ENCODE results near the gene CYB5R2.

CYB5R2 gene

GRCh38 chr11:7690648-7691047 is 17.3 kb upstream of the CYB5R2 start:
- Histone ChIP-seq H4K20me1 (ENCODE audit: insufficient read depth, low read length) (no peaks in the 10 kb centered on the region), H3K36me3 (replicated peaks; ENCODE audit: low read depth, low read length) (no peaks in the 10 kb centered on the region), H3K9ac (ENCODE audit: low read length) (no peak overlapping the region), H2AFZ (ENCODE audit: low read depth, low read length) (no peak overlapping the region), H3K4me3 (ENCODE audit: low read length) (no peak overlapping the region), H3K27me3 (ENCODE audit: low read depth, low read length) (no peaks in the 10 kb centered on the region; the same call in 1 of the 2 replicates), H3K4me2 (ENCODE audit: low read length) (no peak overlapping the region), H3K79me2 (ENCODE audit: low read length) (no peaks in the 10 kb centered on the region), H3K27ac (ENCODE audit: low read length) (no peak overlapping the region), H3K9me3 (ENCODE audit: insufficient read depth, low read length) (no peaks in the 10 kb centered on the region), H3K4me1 (ENCODE audit: low read length) (peaks cover 50% of the 10 kb centered on the region)
- TF ChIP-seq EZH2phosphoT487 (IDR thresholded peaks at IDR 0.05; ENCODE audit: low read depth) (no peak), CTCF (IDR thresholded peaks at IDR 0.05; ENCODE audit: low read depth, low read length) (peak; percentile 44)

GRCh38 chr11:7689239-7689638 is 15.9 kb upstream of the CYB5R2 start:
- no peaks in the 10 kb centered on the region for H3K79me2 ChIP-seq (ENCODE audit: low read length)
- H3K9me3 ChIP-seq (ENCODE audit: insufficient read depth, low read length): no peaks in the 10 kb centered on the region
- no peak overlapping the region for H2AFZ ChIP-seq (ENCODE audit: low read depth, low read length)
- TF ChIP-seq CTCF (IDR thresholded peaks at IDR 0.05; ENCODE audit: low read depth, low read length): no peak
- no peak for TF ChIP-seq EZH2phosphoT487 (IDR thresholded peaks at IDR 0.05; ENCODE audit: low read depth)
- no peaks in the 10 kb centered on the region for H4K20me1 ChIP-seq (ENCODE audit: insufficient read depth, low read length)
- no peak overlapping the region for H3K9ac ChIP-seq (ENCODE audit: low read length)
- no peak overlapping the region for H3K27ac ChIP-seq (ENCODE audit: low read length)
- H3K27me3 ChIP-seq (ENCODE audit: low read depth, low read length): peaks cover 2% of the 10 kb centered on the region; the same call in 1 of the 2 replicates
- no peak overlapping the region for H3K4me2 ChIP-seq (ENCODE audit: low read length)
- H3K4me3 ChIP-seq (ENCODE audit: low read length): no peak overlapping the region
- no peaks in the 10 kb centered on the region for H3K36me3 ChIP-seq (replicated peaks; ENCODE audit: low read depth, low read length)
- peaks cover 44% of the 10 kb centered on the region for H3K4me1 ChIP-seq (ENCODE audit: low read length)

GRCh38 chr11:7688238-7688826 is 15.0 kb upstream of the CYB5R2 start:
- no peak overlapping the region for H3K4me3 ChIP-seq (ENCODE audit: low read length)
- H3K9ac ChIP-seq (ENCODE audit: low read length): no peak overlapping the region; the same call in 1 of the 2 replicates
- no peaks in the 10 kb centered on the region for H4K20me1 ChIP-seq (ENCODE audit: insufficient read depth, low read length)
- H3K4me2 ChIP-seq (ENCODE audit: low read length): no peak overlapping the region
- peaks cover 36% of the 10 kb centered on the region for H3K4me1 ChIP-seq (ENCODE audit: low read length)
- H3K27me3 ChIP-seq (ENCODE audit: low read depth, low read length): peaks cover 2% of the 10 kb centered on the region; the same call in 1 of the 2 replicates
- no peaks in the 10 kb centered on the region for H3K79me2 ChIP-seq (ENCODE audit: low read length)
- peak overlapping the region; percentile 42 for H2AFZ ChIP-seq (ENCODE audit: low read depth, low read length)
- H3K9me3 ChIP-seq (ENCODE audit: insufficient read depth, low read length): no peaks in the 10 kb centered on the region
- no peak overlapping the region for H3K27ac ChIP-seq (ENCODE audit: low read length)
- no peak for TF ChIP-seq EZH2phosphoT487 (IDR thresholded peaks at IDR 0.05; ENCODE audit: low read depth)
- TF ChIP-seq CTCF (IDR thresholded peaks at IDR 0.05; ENCODE audit: low read depth, low read length): peak; percentile 84
- no peaks in the 10 kb centered on the region for H3K36me3 ChIP-seq (replicated peaks; ENCODE audit: low read depth, low read length)

- Histone ChIP-seq H3K79me2 (ENCODE audit: low read length) (no peaks in the 10 kb centered on the region), H3K9ac (ENCODE audit: low read length) (no peak overlapping the region), H3K4me1 (ENCODE audit: low read length) (peaks cover 26% of the 10 kb centered on the region), H4K20me1 (ENCODE audit: insufficient read depth, low read length) (no peaks in the 10 kb centered on the region), H3K27ac (ENCODE audit: low read length) (no peak overlapping the region), H3K4me3 (ENCODE audit: low read length) (no peak overlapping the region), H3K36me3 (replicated peaks; ENCODE audit: low read depth, low read length) (no peaks in the 10 kb centered on the region), H3K27me3 (ENCODE audit: low read depth, low read length) (peaks cover 2% of the 10 kb centered on the region; the same call in 1 of the 2 replicates), H2AFZ (ENCODE audit: low read depth, low read length) (no peak overlapping the region), H3K9me3 (ENCODE audit: insufficient read depth, low read length) (no peaks in the 10 kb centered on the region), H3K4me2 (ENCODE audit: low read length) (no peak overlapping the region)
- no peak for TF ChIP-seq EZH2phosphoT487 (IDR thresholded peaks at IDR 0.05; ENCODE audit: low read depth)
- no peak for TF ChIP-seq CTCF (IDR thresholded peaks at IDR 0.05; ENCODE audit: low read depth, low read length)
Observed at GRCh38 chr11:7687386-7687785, 14.1 kb upstream of the CYB5R2 start.
